Eye (tissue), 1 donor: ENCODE measurements around the gene GPC3.
A peak's percentile ranks its signal among the peaks of the same experiment; 100 is the strongest.

ENCODE experiments used
- DNase-seq: peaks from one replicate; pipeline ENCODE4 v3.0.0-alpha.2; 2015

Gene GPC3

GRCh38 chrX:133881007-133881406, 104.4 kb downstream of the GPC3 start:
- peak; percentile 30 for DNase-seq

DNA sequence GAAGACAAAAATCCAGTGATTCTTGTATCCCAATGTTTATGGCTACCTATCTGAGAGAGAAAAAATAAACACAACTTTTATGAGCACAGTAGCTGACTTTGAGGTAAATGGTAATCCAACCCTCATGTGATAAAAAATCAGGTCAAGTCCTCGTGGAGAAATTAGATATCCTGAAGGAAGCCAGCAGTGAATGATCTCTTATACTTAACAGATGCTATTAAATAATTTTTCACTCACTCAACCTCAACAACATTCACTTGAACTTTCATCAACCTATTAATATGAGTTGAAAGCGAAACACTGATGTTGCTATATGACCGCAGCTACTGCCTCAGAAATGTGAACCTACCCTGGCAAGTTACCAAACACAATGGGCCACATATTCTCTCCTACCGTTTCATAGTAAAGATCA, 105.4 kb downstream of the GPC3 start:
- no peak for DNase-seq

DNA sequence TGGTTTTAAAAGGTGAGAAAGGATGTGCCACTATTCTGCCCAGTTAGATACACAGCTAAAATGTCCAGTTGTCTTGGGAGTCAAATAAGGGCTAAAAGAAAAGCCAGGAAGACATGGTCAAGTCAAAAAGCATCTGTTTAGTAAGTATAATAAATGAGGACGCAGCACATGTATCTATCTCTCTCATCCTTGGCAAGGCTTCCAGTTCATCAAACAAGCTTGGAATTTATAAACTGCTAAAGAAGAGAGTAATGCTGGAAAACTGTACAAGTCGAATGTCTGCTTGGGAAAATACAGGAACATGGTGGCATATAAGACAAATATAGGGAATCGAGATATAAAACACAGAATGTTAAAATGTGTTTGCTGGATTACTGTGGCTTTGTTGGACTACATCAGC, 106.7 kb downstream of the GPC3 start:
- DNase-seq: no peak

- DNase-seq: no peak
Observed at GRCh38 chrX:133876646-133877045, 108.7 kb downstream of the GPC3 start.

- no peak for DNase-seq
Observed at GRCh38 chrX:133869270-133869669, 116.1 kb downstream of the GPC3 start.

DNA sequence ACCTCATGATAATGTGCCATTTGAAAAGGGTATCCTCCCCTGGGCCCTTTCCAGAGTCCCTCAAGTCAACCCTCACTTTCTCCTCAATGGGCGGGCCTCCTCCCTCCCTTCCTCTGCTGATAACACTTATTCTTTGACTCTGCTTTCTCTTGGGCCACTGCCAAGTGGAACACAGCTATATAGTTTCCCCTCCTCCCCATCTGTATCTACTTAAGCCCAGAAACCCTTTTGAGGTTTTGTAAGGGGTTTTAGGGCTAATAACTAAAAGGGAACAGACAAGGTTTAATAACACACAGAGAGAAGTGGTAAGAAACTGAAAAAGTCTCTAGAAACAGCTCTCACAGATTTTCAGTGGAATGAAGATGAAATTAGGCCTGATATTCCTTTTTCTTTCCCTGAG, 116.7 kb downstream of the GPC3 start:
- no peak for DNase-seq

GRCh38 chrX:133868250-133868649, 117.1 kb downstream of the GPC3 start:
- DNase-seq: no peak

DNA sequence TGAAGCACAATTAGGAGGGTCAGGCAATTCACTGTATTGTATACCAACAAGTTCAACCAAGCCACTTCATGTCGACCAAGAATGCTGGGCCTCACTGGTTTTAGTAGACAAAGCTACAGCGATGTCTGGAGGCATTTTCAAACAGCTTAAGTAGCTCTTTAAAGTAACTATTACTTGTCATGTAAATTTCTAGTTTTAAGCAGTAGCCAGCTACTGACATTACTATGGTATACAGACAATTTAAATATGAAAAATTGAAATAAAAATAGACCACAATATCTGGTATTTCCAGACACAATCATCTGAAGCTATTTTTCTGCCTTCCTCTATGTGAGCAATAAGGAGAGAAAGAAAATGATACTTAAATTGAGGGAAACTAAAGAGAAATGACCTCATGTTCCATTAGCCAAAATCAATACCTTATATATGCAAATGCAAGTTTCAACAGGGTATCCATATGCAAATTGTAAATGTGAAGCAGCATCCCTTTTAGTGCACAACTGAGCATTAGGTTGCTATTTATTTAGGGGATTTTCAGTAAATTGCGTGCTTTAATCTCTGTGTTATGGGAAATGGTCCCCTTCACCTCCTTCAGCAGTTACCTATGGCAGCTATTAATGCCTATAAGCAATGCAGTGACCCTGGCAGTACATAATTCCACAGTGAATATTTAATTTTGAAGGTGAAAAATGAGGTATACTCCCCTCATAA, 119.5 kb downstream of the GPC3 start:
- no peak for DNase-seq

GRCh38 chrX:133864236-133864635, 121.2 kb downstream of the GPC3 start:
- DNase-seq: no peak

DNA sequence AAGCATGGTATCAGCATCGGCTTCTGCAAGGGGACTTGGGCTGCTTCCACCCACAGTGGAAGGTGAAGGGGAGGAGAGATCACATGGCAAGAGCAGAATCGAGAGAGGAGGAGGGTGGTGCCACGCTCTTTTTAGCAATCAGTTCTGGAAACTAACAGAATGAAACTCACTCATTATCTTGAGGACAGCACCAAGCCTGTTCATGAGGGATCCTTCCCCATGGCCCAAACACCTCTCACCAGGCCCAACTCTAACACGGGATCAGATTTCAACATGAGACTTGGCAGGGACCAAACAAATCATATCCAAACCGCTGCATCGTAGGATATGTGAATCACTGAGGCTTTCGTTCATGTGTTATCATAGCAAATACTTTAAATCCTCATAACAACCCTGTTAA, 125.5 kb downstream of the GPC3 start:
- DNase-seq: no peak

DNA sequence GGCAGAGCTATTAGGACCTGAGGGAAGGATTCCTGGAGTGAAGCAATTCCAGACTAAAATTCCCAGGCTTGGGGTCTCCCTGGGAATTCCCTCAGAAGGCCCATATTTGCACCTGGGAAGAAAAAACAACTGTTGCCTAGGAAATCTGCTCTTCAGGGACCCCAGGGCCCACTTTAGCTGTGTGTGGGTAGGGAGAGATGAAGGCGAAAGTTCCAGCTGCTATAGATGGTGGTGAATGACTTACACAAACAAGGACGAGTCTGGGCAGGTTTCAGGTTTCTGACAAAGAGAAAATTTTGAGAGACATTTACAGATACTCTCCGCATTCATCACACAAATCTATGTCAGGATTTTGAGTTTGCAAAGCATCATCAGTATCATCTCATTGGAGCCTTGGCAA, 126.1 kb downstream of the GPC3 start:
- no peak for DNase-seq

- peak; percentile 36 for DNase-seq
Observed at GRCh38 chrX:133857640-133858269, 127.6 kb downstream of the GPC3 start.

DNA sequence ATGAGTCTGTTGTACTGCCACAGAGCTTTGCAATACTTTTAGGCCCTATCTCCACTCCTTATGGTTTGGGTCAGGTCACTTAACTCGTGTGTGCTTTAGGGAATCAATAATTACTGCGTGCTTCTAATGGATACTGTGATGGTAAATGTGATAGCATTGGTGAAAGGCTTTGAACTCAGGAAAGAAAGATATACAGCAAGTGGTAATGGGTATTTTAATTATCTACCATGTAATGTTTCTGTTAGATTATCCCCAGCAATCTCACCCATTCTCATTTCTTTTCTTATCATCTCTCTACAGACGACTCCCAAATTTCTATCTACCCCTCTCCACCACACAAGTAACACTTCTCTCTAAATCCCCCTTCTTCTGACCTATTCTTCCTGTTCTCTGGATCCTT, 128.6 kb downstream of the GPC3 start:
- no peak for DNase-seq

GRCh38 chrX:133854290-133854689, 131.1 kb downstream of the GPC3 start:
- no peak for DNase-seq

- no peak for DNase-seq
Observed at GRCh38 chrX:133852837-133853356, 132.5 kb downstream of the GPC3 start.

DNA sequence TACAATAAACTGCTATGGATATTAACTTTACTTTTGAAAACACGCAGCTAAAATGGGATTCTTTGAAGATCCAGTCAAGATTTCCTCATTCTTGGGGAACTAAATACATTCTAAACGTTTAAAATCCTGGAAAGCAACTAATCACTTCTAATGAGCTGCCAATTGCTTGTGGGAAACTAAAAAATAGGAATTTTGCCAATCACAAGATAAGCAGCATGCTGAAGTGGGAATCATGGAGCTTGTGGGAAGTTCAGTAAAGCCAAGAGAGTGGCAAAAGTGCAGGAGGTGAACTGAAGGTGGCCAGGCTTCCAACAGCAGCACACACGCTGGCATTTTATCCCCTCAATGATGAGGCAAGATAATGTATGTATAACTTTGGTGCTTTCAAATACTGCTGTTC, 133.0 kb downstream of the GPC3 start:
- DNase-seq: no peak

DNA sequence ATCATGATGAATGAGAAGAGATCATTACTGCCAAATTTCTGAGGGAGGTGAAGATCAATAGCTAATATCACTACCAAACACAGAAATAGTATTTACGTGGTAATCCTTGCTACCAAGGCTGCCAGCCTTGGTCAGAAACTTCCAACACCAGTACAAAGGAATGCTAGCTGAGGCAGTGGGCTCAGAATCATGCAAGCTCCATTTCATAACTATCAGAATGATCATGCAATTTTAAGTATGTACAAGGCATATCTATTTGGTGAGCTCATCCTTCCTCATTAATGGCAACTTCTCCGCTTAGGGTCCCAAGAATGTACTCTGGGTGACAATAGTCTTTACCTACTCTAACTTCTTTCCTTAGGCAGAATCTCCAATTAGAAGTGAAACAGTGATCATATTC, 135.0 kb downstream of the GPC3 start:
- DNase-seq: no peak

DNA sequence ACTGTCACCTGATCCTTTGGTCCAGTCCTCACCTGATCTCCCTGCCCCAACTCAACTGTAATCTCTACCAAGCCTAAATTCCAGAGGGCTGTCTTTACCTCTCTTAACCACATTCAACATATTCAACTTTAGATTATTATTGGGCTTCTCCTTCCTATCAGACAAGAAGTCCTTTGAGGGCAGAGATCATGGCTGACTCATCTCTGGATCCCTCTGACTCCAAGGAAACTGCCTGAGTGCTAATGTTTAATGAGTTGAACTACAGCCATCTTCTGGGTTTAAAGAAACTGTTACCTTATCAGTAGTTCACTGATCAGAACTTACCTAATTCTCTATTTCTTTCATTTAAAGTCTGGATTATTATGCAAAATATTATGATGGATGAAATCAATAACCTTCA, 135.7 kb downstream of the GPC3 start:
- no peak for DNase-seq

DNA sequence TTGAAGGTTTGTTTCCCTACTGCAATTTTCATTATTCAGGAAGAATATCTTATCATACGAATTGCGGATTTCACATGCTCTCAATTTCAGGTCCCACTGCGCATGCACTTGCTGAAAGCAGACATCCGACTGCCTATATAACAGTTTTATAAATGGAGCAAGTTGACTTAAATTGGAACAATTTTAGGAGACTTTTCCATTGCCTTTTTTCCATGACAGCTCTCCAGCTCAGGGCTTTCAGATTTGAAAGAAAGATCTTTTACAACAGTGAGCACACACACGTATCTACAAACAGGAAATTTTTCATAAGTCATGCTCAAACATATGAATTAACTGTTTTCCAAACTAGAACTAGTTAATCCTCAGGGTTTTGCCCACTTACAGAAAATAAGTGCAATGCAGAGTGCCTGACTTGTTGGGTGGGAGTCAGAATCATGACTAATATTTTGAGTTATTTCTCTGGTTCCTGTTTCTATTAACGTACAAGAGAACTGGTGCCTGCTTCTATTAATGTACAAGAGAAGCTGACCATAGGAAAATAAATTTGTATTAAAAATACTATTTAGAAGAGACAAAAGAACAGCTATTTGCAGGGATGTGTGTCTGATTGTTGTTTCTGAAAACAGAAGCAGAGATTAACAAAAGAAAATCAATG, 137.9 kb downstream of the GPC3 start:
- DNase-seq: no peak

DNA sequence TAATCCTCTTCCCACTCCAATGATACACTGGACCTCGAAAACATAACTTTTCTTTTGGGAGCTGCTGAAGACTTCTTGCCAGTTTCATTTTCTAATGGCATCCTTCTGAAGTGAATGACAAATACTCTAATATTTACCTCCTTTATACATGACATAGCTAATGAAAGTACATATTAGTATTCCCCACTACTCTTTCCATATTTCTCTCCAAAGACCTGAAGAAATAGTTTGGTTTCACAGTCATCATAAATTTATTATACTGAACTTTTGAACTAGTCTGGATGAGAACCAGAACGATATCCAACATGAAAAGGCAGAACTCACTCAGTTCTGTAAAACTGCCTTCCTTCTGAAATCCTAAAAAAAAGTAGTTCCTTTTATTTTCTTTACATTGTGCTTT, 139.1 kb downstream of the GPC3 start:
- DNase-seq: no peak

GRCh38 chrX:133840415-133840814, 145.0 kb downstream of the GPC3 start:
- DNase-seq: no peak

DNA sequence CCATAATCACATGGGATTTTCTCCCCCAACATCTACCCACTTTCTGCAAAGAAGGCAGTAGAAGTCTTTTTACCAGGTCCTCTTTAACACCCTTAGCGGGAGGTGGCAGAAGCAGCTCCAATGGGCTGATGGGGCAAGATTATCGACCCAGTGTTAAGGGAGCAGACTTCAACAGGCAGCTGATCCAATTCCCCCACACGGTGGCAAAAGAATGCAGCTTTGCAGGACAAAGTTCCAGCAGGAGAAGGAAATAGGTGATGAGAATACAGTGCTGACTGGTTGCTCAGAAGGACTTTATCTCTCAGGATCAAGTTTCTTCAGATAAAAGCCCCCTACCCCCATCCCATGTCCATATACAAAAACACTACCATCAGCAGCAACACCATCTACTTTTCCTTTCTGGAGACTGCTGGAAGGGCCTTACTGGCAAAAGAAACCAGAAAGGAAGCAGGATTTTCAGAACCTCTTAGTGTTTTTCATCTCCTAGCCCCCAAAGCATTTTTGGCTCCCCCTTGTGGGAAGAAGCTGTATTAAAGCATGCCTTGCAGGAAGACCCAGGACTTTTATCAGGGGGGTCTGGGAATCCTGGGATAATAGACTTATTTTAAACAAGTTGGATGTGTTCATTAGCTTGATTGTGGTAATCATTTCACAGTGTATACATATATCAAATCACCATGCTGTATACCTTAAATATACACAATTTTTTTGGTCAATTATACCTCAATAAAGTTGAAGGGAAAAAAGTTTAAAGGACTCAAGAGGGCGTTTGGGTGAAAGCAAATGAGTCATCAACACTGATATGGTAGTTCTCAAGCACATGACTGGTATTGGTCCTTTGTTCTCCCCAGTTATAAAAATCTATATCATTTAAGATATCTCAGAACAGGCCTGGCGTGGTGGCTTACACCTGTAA, 146.4 kb downstream of the GPC3 start:
- peak; percentile 62 for DNase-seq

DNA sequence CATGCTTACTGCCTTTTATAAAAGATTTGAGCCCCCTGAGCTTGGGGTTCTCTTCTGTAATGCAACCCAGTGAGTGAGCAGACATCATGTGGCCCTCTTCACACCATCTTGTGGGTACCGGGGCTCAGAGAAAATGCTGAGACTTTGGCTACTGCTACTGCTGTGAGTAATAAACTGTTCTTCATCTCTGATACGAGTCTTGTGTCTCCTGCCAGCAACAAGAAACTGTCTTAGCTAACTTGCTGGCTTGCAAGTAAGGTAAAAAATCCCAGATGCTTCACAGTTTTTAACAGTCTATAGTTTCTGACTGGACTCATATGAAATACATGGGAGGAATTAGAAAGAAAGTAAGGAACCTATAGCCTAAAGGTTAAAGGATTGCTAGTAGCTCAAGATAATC, 148.3 kb downstream of the GPC3 start:
- no peak for DNase-seq
